Measurements from ENCODE around the gene ERCC8. TPM values are rescaled to one million over a fixed set of nuclear protein-coding genes. Genes with fewer than 3 reads are reported as not detected.

ERCC8 gene
- total RNA-seq, 1 donor from 2014 or later = 30.4 TPM

GRCh38 chr5:60943624-60944023 lies 1.2 kb downstream of the ERCC8 start:
- TF ChIP-seq CTCF (IDR thresholded peaks at IDR 0.05; ENCODE audit: insufficient read depth, low read length, poor library complexity, severe bottlenecking) = no peak
- no peak overlapping the region for H3K4me3 ChIP-seq (ENCODE audit: low read depth, low read length)
- H3K27me3 ChIP-seq (ENCODE audit: control insufficient read depth, insufficient read depth, low read length) = no peaks in the 10 kb centered on the region
- DNase-seq (ENCODE audit: low read depth) = no peak
- no peaks in the 10 kb centered on the region for H3K36me3 ChIP-seq (ENCODE audit: control insufficient read depth, insufficient read depth, low read length)

- Histone ChIP-seq H3K4me3 (ENCODE audit: low read depth, low read length) (no peak overlapping the region), H3K27me3 (ENCODE audit: control insufficient read depth, insufficient read depth, low read length) (no peaks in the 10 kb centered on the region), H3K36me3 (ENCODE audit: control insufficient read depth, insufficient read depth, low read length) (no peaks in the 10 kb centered on the region)
- TF ChIP-seq CTCF (IDR thresholded peaks at IDR 0.05; ENCODE audit: insufficient read depth, low read length, poor library complexity, severe bottlenecking) = peak; percentile 15
- no peak for DNase-seq (ENCODE audit: low read depth)
Observed at GRCh38 chr5:60929024-60929423, 15.8 kb downstream of the ERCC8 start.

DNA sequence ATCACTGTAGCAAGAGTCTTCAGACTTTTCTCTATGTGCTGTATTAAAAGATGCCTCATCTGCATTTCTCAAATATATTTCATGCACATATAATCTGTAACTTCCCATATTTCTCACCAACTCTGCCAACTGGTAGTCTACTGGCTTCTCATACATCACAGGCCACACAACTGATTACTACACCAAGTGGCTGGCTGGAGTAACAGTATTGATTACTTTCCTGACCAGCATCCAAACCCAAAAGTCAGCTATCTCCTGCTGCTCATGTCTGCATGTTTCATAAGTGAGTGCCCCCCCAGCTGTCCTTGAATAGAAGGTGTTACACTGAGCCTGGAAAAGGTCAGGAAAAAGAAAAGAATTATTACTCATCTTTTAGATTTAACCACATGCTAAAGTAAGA lies 17.4 kb downstream of the ERCC8 start:
- no peak overlapping the region for H3K4me3 ChIP-seq (ENCODE audit: low read depth, low read length)
- no peaks in the 10 kb centered on the region for H3K36me3 ChIP-seq (ENCODE audit: control insufficient read depth, insufficient read depth, low read length)
- no peak for TF ChIP-seq CTCF (IDR thresholded peaks at IDR 0.05; ENCODE audit: insufficient read depth, low read length, poor library complexity, severe bottlenecking)
- H3K27me3 ChIP-seq (ENCODE audit: control insufficient read depth, insufficient read depth, low read length) = no peaks in the 10 kb centered on the region
- no peak for DNase-seq (ENCODE audit: low read depth)

GRCh38 chr5:60918466-60918865 lies 26.4 kb downstream of the ERCC8 start:
- Histone ChIP-seq H3K36me3 (ENCODE audit: control insufficient read depth, insufficient read depth, low read length) (no peaks in the 10 kb centered on the region), H3K27me3 (ENCODE audit: control insufficient read depth, insufficient read depth, low read length) (no peaks in the 10 kb centered on the region), H3K4me3 (ENCODE audit: low read depth, low read length) (no peak overlapping the region)
- no peak for TF ChIP-seq CTCF (IDR thresholded peaks at IDR 0.05; ENCODE audit: insufficient read depth, low read length, poor library complexity, severe bottlenecking)
- no peak for DNase-seq (ENCODE audit: low read depth)

DNA sequence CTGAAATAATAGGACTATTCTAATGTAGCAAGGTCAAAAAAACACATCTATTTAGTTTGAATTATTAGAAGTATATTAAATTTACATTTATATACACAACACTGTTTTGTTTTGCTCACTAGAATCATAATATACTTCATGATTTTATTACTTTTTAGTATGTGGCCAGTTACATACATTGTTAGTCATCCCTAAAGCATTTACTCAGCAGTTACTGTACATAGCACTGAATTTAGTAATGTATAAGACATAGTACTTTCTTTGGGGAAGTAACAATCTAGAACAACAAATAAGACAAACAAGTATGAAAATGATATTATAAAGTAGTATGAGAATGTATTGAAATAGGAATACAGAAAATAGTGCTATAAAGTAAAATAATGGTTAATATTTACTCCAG lies 28.2 kb downstream of the ERCC8 start:
- Histone ChIP-seq H3K36me3 (ENCODE audit: control insufficient read depth, insufficient read depth, low read length) (no peaks in the 10 kb centered on the region), H3K4me3 (ENCODE audit: low read depth, low read length) (no peak overlapping the region), H3K27me3 (ENCODE audit: control insufficient read depth, insufficient read depth, low read length) (no peaks in the 10 kb centered on the region)
- TF ChIP-seq CTCF (IDR thresholded peaks at IDR 0.05; ENCODE audit: insufficient read depth, low read length, poor library complexity, severe bottlenecking) = no peak
- DNase-seq (ENCODE audit: low read depth) = no peak

DNA sequence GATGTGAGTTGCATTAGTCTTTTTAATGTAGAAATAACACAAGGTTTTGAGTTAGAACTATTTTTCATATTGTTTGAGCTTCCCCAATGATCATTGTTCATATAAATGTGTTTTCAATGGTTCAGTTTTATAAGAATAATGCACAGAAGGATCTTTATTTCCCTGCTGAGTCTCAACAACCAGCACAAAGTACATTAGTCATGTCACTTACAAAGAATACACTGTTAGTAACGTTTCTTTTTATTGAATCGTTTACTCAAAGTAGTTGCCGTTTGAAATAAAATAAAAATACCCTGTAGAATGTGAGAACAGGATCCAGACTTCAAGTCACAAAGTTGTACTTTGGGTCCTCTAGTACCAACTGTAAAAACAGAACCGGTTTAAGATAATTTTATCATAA lies 41.5 kb downstream of the ERCC8 start:
- DNase-seq (ENCODE audit: low read depth) = no peak
- TF ChIP-seq CTCF (IDR thresholded peaks at IDR 0.05; ENCODE audit: insufficient read depth, low read length, poor library complexity, severe bottlenecking) = no peak
- Histone ChIP-seq H3K4me3 (ENCODE audit: low read depth, low read length) (no peak overlapping the region), H3K27me3 (ENCODE audit: control insufficient read depth, insufficient read depth, low read length) (no peaks in the 10 kb centered on the region), H3K36me3 (ENCODE audit: control insufficient read depth, insufficient read depth, low read length) (no peaks in the 10 kb centered on the region)

Measured in kidney epithelial cell (primary cell).